ENCODE results near the gene SLAMF1. TPM values are rescaled to one million over a fixed set of nuclear protein-coding genes. Genes with fewer than 3 reads are reported as not detected.

SLAMF1 gene
- total and polyA plus RNA-seq, 2 experiments from 2014 or later = not detected

DNA sequence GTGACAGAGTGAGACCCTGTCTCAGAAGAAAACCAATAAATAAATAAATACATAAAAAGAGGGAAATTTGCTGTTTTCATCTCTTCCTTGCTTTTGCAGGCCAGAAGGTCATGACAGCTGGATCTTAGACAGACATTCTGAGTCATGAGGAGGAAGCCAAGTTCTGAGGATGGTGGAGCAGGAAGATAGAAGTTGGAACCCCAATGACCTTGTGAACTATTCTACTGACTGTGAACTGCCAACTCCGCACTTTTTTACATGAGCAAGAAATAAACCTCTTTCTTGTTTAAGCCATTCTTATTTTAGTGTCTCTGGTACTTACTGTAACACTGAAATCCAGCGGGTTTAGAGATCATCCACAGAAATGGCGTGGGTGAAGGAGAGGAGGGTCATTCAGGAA lies 76.0 kb downstream of the SLAMF1 start:
- Histone ChIP-seq H2AFZ (no peak overlapping the region), H3K4me1 (ENCODE audit: insufficient read depth) (no peaks in the 10 kb centered on the region), H4K20me1 (replicated peaks; ENCODE audit: insufficient read depth) (no peaks in the 10 kb centered on the region), H3K79me2 (replicated peaks; ENCODE audit: insufficient read depth) (no peaks in the 10 kb centered on the region), H3K27ac (ENCODE audit: low read depth) (no peak overlapping the region), H3F3A (replicated peaks; ENCODE audit: low read depth) (no peaks in the 10 kb centered on the region), H3K27me3 (ENCODE audit: insufficient read depth) (no peaks in the 10 kb centered on the region), H3K4me2 (no peak overlapping the region), H3K4me3 (no peak overlapping the region), H3K9me2 (ENCODE audit: insufficient read depth) (no peaks in the 10 kb centered on the region), H3K36me3 (ENCODE audit: insufficient read depth) (no peaks in the 10 kb centered on the region)
- Mint-ChIP-seq H3K4me3 (no peak overlapping the region), H3K4me1 (no peaks in the 10 kb centered on the region), H3K9me3 (no peaks in the 10 kb centered on the region), H3K27me3 (ENCODE audit: insufficient read depth, low read depth, poor library complexity) (peaks cover 3% of the 10 kb centered on the region), H3K36me3 (ENCODE audit: low read depth) (no peaks in the 10 kb centered on the region), H3K27ac (no peak overlapping the region)
- TF ChIP-seq, protein P1, sequence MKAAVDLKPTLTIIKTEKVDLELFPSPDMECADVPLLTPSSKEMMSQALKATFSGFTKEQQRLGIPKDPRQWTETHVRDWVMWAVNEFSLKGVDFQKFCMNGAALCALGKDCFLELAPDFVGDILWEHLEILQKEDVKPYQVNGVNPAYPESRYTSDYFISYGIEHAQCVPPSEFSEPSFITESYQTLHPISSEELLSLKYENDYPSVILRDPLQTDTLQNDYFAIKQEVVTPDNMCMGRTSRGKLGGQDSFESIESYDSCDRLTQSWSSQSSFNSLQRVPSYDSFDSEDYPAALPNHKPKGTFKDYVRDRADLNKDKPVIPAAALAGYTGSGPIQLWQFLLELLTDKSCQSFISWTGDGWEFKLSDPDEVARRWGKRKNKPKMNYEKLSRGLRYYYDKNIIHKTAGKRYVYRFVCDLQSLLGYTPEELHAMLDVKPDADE (IDR thresholded peaks at IDR 0.05) = no peak
- TF ChIP-seq EZH2phosphoT487 (IDR thresholded peaks at IDR 0.05; ENCODE audit: unreplicated experiment) = no peak
- TF ChIP-seq JUNB (IDR thresholded peaks at IDR 0.05; ENCODE audit: unreplicated experiment) = no peak
- TF ChIP-seq REST (IDR thresholded peaks at IDR 0.05; ENCODE audit: unreplicated experiment) = no peak
- TF ChIP-seq CREB1 (CRISPR knock-in tag; IDR thresholded peaks at IDR 0.05; ENCODE audit: low read depth) = no peak
- TF ChIP-seq NANOG (IDR thresholded peaks at IDR 0.05; ENCODE audit: borderline replicate concordance) = no peak
- TF ChIP-seq STAT1 (IDR thresholded peaks at IDR 0.05; ENCODE audit: unreplicated experiment) = no peak
- TF ChIP-seq, protein P2, sequence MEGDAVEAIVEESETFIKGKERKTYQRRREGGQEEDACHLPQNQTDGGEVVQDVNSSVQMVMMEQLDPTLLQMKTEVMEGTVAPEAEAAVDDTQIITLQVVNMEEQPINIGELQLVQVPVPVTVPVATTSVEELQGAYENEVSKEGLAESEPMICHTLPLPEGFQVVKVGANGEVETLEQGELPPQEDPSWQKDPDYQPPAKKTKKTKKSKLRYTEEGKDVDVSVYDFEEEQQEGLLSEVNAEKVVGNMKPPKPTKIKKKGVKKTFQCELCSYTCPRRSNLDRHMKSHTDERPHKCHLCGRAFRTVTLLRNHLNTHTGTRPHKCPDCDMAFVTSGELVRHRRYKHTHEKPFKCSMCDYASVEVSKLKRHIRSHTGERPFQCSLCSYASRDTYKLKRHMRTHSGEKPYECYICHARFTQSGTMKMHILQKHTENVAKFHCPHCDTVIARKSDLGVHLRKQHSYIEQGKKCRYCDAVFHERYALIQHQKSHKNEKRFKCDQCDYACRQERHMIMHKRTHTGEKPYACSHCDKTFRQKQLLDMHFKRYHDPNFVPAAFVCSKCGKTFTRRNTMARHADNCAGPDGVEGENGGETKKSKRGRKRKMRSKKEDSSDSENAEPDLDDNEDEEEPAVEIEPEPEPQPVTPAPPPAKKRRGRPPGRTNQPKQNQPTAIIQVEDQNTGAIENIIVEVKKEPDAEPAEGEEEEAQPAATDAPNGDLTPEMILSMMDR (conservative IDR thresholded peaks at IDR 0.05; ENCODE audit: low read depth in 2 of 2) = no peak
- no peak for TF ChIP-seq ZNF114 (CRISPR knock-in tag; IDR thresholded peaks at IDR 0.05)
- no peak for TF ChIP-seq ZNF331 (CRISPR knock-in tag; IDR thresholded peaks at IDR 0.05; ENCODE audit: low read depth)
- TF ChIP-seq ZNF462 (CRISPR knock-in tag; IDR thresholded peaks at IDR 0.05) = no peak
- TF ChIP-seq POLR2AphosphoS5 (IDR thresholded peaks at IDR 0.05; ENCODE audit: low read depth) = no peak
- no peak for TF ChIP-seq EZH2 (IDR thresholded peaks at IDR 0.05; ENCODE audit: low read depth, unreplicated experiment)
- no peak for ATAC-seq
- no peak for DNase-seq (ENCODE audit: low spot score)

Measured in GM23338 (cell line).